PC-9 (cell line): ENCODE measurements around the gene C7.

Experiments used
- CTCF ChIP-seq: fragments of 200-600 bp; sonication (generic); conservative IDR thresholded peaks from 2 replicates; pipeline ENCODE4 v1.6.1; 2017; ENCODE audit warnings: mixed run types, antibody characterized with exemption, mild to moderate bottlenecking, moderate library complexity
- EZH2 ChIP-seq: fragments of 200-600 bp; sonication (generic); IDR thresholded peaks from 2 replicates; pipeline ENCODE4 v1.8.0; 2017; ENCODE audit warnings: antibody characterized with exemption, low read depth

- TF ChIP-seq CTCF: no peak
- no peak for TF ChIP-seq EZH2
Measured at GRCh38 chr5:40939753-40940152, 30.5 kb downstream of the C7 start.
